K562 (cell line): ENCODE measurements around the gene HPGDS. TPM values are rescaled to one million over a fixed set of nuclear protein-coding genes. Genes with fewer than 3 reads are reported as not detected.

Source experiments
- ATAC-seq: fragments of 200-7000 bp; cut with Tn5 transposase; 3 replicates; pipeline ENCODE4 v1.9.1; 2020; ENCODE audit warnings: moderate library complexity
- BruUV-seq: library from RNA; stranded (reverse); fragments of 400-500 nt; replicated peaks from 2 replicates; lab custom pipeline; 2021; lab: Mats Ljungman, UMichigan
- CTCF ChIA-PET: fragments of 300-600 bp; formaldehyde crosslinking; extraction: SDS; loops from one replicate; lab custom pipeline; 2021; ENCODE audit warnings: low intra/inter-chr PET ratio; lab: Yijun Ruan, JAX
- POLR2A ChIA-PET: fragments of 300-600, 350-650 bp; sonication (Branson Sonifier 250); formaldehyde crosslinking; extraction: SDS; loops from one replicate; lab custom pipeline; 2021; ENCODE audit warnings: antibody characterized with exemption, inconsistent platforms; lab: Yijun Ruan, JAX
- DNase-seq, 4 experiments: peaks; one replicate each; pipeline versions ENCODE4 v3.0.0 to v3.0.0-alpha.2; 2011 to 2018; ENCODE audit warnings: low spot score in 3 of 4, mixed read lengths in 3 of 4; ENCODE audit errors: extremely low read depth in 1 of 4
- FAIRE-seq: peaks from 2 replicates; lab custom pipeline; 2011; peaks lifted over from hg19 to GRCh38; lab: Jason Lieb, UNC
- H2AFZ ChIP-seq: 2 replicates; pipeline ENCODE4 v1.6.0; 2011; ENCODE audit warnings: low read depth, low read length, control low read depth, inconsistent platforms
- H3K27ac ChIP-seq: fragments of 200-600 bp; 3 replicates; pipeline ENCODE4 v1.8.0; 2011; ENCODE audit warnings: low read depth, mild to moderate bottlenecking, control low read depth, inconsistent platforms, low read length, moderate library complexity, mixed read lengths; ENCODE audit errors: extremely low read depth
- H3K27me3 ChIP-seq, 2 experiments: fragments of 300-600 bp in 1 of 2; 2 replicates in 1 of 2; 3 replicates in 1 of 2; pipeline versions ENCODE4 v1.6.0 to v1.8.0; 2011; ENCODE audit warnings: inconsistent platforms in 2 of 2, low read length in 2 of 2, mild to moderate bottlenecking in 1 of 2, mixed read lengths in 1 of 2, moderate library complexity in 1 of 2; ENCODE audit not compliant: control insufficient read depth in 2 of 2, insufficient read depth in 2 of 2
- H3K36me3 ChIP-seq: fragments of 300-600 bp; 3 replicates; pipeline ENCODE4 v1.8.0; 2011; ENCODE audit warnings: mild to moderate bottlenecking, low read length, inconsistent platforms; ENCODE audit not compliant: control insufficient read depth, insufficient read depth
- H3K4me1 ChIP-seq, 2 experiments: fragments of 200-600 bp in 1 of 2; replicated peaks in 1 of 2; 2 replicates in 1 of 2; 3 replicates in 1 of 2; pipeline versions ENCODE4 v1.5.1 to v1.8.0; 2011; ENCODE audit warnings: inconsistent platforms in 2 of 2, low read length in 2 of 2, mild to moderate bottlenecking in 1 of 2, mixed read lengths in 1 of 2, moderate library complexity in 1 of 2; ENCODE audit not compliant: control insufficient read depth in 2 of 2, insufficient read depth in 2 of 2
- H3K4me2 ChIP-seq: 2 replicates; pipeline ENCODE4 v1.6.1; 2011; ENCODE audit warnings: low read length, control low read depth, inconsistent platforms, mixed read lengths; ENCODE audit not compliant: insufficient read depth
- H3K4me3 ChIP-seq: fragments of 200-600 bp; sonication (generic), shearing (Covaris generic); 2 replicates; pipeline ENCODE4 v1.5.1; 2016; ENCODE audit warnings: control low read depth, inconsistent platforms
- H3K79me2 ChIP-seq: fragments of 200-600 bp; 3 replicates; pipeline ENCODE4 v1.8.0; 2011; ENCODE audit warnings: low read length, inconsistent platforms; ENCODE audit not compliant: control insufficient read depth, insufficient read depth
- H3K9ac ChIP-seq, 2 experiments: 2 replicates each; pipeline versions ENCODE4 v1.6.0 to v1.6.1; 2011; ENCODE audit warnings: low read depth in 2 of 2, low read length in 2 of 2, control low read depth in 1 of 2, inconsistent platforms in 1 of 2, mild to moderate bottlenecking in 1 of 2, mixed read lengths in 1 of 2; ENCODE audit not compliant: insufficient read depth in 1 of 2
- H3K9me1 ChIP-seq: one replicate; pipeline ENCODE4 v1.6.0; 2011; ENCODE audit warnings: inconsistent platforms, mild to moderate bottlenecking, low read length, moderate library complexity; ENCODE audit not compliant: control insufficient read depth, insufficient read depth
- H3K9me3 ChIP-seq: replicated peaks from 2 replicates; pipeline ENCODE4 v1.5.1; 2011; ENCODE audit warnings: low read depth, low read length, inconsistent platforms; ENCODE audit not compliant: control insufficient read depth, insufficient read depth
- H4K20me1 ChIP-seq: replicated peaks from 2 replicates; pipeline ENCODE4 v1.6.1; 2011; ENCODE audit warnings: low read length, inconsistent platforms, mixed read lengths; ENCODE audit not compliant: control insufficient read depth, insufficient read depth
- CUX1 ChIP-seq: fragments of 200-800 bp; sonication (Bioruptor generic); IDR thresholded peaks from 2 replicates; pipeline ENCODE4 v1.6.1; 2016; ENCODE audit warnings: missing genetic modification characterization, missing compliant biosample characterization
- ELF2 ChIP-seq: fragments of 250-450 bp; sonication (Bioruptor Pico); IDR thresholded peaks from 2 replicates; pipeline ENCODE4 v1.5.0; 2021; ENCODE audit warnings: mild to moderate bottlenecking
- MXD1 ChIP-seq: fragments of 250-450 bp; sonication (Bioruptor Pico); IDR thresholded peaks from 2 replicates; pipeline ENCODE4 v1.8.0; 2021; ENCODE audit warnings: borderline replicate concordance, mild to moderate bottlenecking, moderate library complexity; ENCODE audit not compliant: poor library complexity, severe bottlenecking
- NFIC ChIP-seq: fragments of 450-650 bp; IDR thresholded peaks from 2 replicates; pipeline ENCODE4 v1.6.1; 2017; ENCODE audit warnings: mild to moderate bottlenecking, inconsistent platforms
- NFIX ChIP-seq: fragments of 250-450 bp; sonication (Bioruptor Pico); IDR thresholded peaks from 2 replicates; pipeline ENCODE4 v1.4.0; 2020; ENCODE audit warnings: low read depth, mild to moderate bottlenecking, moderate library complexity
- NR3C1 ChIP-seq: sonication (generic); formaldehyde crosslinking; IDR thresholded peaks from 2 replicates; pipeline ENCODE4 v1.8.1; 2022; ENCODE audit warnings: missing genetic modification reagents
- TAF9B ChIP-seq: fragments of 450-650 bp; IDR thresholded peaks from 2 replicates; pipeline ENCODE4 v1.6.1; 2018; ENCODE audit warnings: mild to moderate bottlenecking; ENCODE audit not compliant: partially characterized antibody
- ZNF780A ChIP-seq: fragments of 250-450 bp; sonication (Bioruptor Pico); IDR thresholded peaks from 2 replicates; pipeline ENCODE4 v1.5.0; 2021; ENCODE audit warnings: mild to moderate bottlenecking
- ZNF79 ChIP-seq: fragments of 250-450 bp; sonication (Bioruptor Pico); IDR thresholded peaks from 2 replicates; pipeline ENCODE4 v1.4.0; 2020; ENCODE audit warnings: low read depth, mild to moderate bottlenecking, moderate library complexity
- WGBS: fragments of 100-300 bp; shearing (Covaris generic); methylation state at CpG from one replicate; pipeline ENCODE4 v1.1.6; 2016; ENCODE audit warnings: low coverage, mixed read lengths; ENCODE audit not compliant: insufficient coverage; ENCODE audit errors: missing lambda C conversion rate; 5-methylcytosine and 5-hydroxymethylcytosine counted together
- in situ Hi-C: fragments of 300-500 bp; cut with MboI; formaldehyde crosslinking; loops from 4 replicates; pipeline ENCODE4 v1.15.0; 2018; ENCODE audit warnings: inconsistent platforms, mixed read lengths
- intact Hi-C: fragments of 100-400 bp; cut with micrococcal nuclease; formaldehyde crosslinking; loops from 2 replicates; pipeline ENCODE4 v1.14.2; 2022
- polyA plus RNA-seq, 8 experiments: library from polyadenylated mRNA; depleted of rRNA in 4 of 8; stranded (reverse) in 5 of 8; unstranded in 3 of 8; fragments of >200 nt; fragmentation: Nextera tagmentation in 2 of 8; fragmentation: Illumina TruSeq in 1 of 8; extraction: Ambion mirVana in 2 of 8; extraction: Trizol in 1 of 8; gene quantifications; 2 replicates each; pipeline versions ENCODE4 v1.2.1 to v1.2.3, GENCODE V29; 2011 to 2014; ENCODE audit warnings: inconsistent platforms in 1 of 8, missing spikeins in 1 of 8
- total RNA-seq, 7 experiments: library from RNA; depleted of rRNA in 6 of 7; stranded (reverse); fragments of >200 nt in 6 of 7; fragmentation: Illumina TruSeq in 2 of 7; extraction: Trizol in 2 of 7; gene quantifications; 2 replicates each; pipeline versions ENCODE4 v1.2.1 to v1.2.3, GENCODE V29; 2011 to 2021; ENCODE audit warnings: low replicate concordance in 1 of 7

HPGDS gene
- total and polyA plus RNA-seq, 9 of the 15 experiments (the other 6 are each of a cell fraction or from before 2014, with no cell fraction given): 0.07 to 0.36 (median 0.14) TPM; not detected in 4

- Histone ChIP-seq H3K36me3 (peaks cover 75% of the 10 kb centered on the region), H3K27ac (no peak overlapping the region), H4K20me1 (no peaks in the 10 kb centered on the region), H3K79me2 (no peaks in the 10 kb centered on the region), H3K4me2 (no peak overlapping the region), H3K4me3 (no peak overlapping the region), H3K9me1 (no peaks in the 10 kb centered on the region), H3K9ac (no peak overlapping the region), H3K9me3 (no peaks in the 10 kb centered on the region), H3K27me3 (no peaks in the 10 kb centered on the region), H3K4me1 (no peaks in the 10 kb centered on the region), H2AFZ (no peak overlapping the region)
- no TSS peak for BruUV-seq
- intact Hi-C loops (no loop called here), in situ Hi-C loops (no loop called here)
- DNase-seq: no peak
- CTCF ChIA-PET: no interaction called here
- no peak for FAIRE-seq
- 100% methylated on average over 4 of the region's 4 CpGs for WGBS
- no peak for TF ChIP-seq CUX1
- TF ChIP-seq MXD1: no peak
- no peak for TF ChIP-seq ELF2 (CRISPR knock-in tag)
- TF ChIP-seq NFIX (CRISPR knock-in tag): 0 out of 2 replicates have a peak, but pooled peaks have one; percentile 7
- TF ChIP-seq NFIC: peak; percentile 65
- TF ChIP-seq ZNF780A (CRISPR knock-in tag): no peak
- no peak for TF ChIP-seq ZNF79 (CRISPR knock-in tag)
- no peak for TF ChIP-seq TAF9B
- no peak for TF ChIP-seq NR3C1 (CRISPR knock-in tag)
- ATAC-seq: no peak
- POLR2A ChIA-PET: interaction anchor here (0.6 kb wide), 1 partner anchor 451 kb away, joined by 3 read pairs; no protein-coding TSS in a partner anchor
Measured at GRCh38 chr4:94285666-94286065, 57.0 kb downstream of the HPGDS start.
